ENCODE results near the gene COQ6.

DNA sequence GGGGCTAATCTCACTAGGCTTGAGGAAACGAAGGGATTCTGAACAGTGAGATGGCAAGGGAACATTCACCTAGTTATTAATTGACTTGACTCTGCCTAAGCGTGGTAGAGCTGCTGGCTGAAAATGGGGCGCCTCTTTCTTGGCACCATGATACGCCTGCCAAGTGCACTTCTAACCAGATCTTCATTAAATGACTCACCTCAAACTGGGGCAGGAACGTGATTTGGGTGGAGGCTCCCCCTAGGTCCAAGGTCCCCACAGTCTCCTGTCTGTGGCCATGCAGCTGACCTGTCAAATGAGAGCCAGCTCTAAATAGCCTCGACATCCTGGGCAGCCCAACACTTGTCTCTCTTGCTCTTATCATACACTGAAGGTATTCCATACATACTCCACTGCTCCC, 26.0 kb downstream of the COQ6 start:
- TF ChIP-seq GATA2 (IDR thresholded peaks at IDR 0.05; ENCODE audit: low read depth, low read length) = no peak
- TF ChIP-seq GATA3 (IDR thresholded peaks at IDR 0.05; ENCODE audit: low read depth, low read length) = no peak
